Lower lobe of right lung (tissue), 2 donors: Measurements from ENCODE around the gene CCK. TPM values are rescaled to one million over a fixed set of nuclear protein-coding genes. Genes with fewer than 3 reads are reported as not detected.

Experiments
- ATAC-seq, 2 donors: fragments of 200-7000 bp; cut with Tn5 transposase; one replicate each; pipeline ENCODE4 v1.9.1; 2020 to 2022; ENCODE audit warnings: mild to moderate bottlenecking in 2 of 2, moderate library complexity in 2 of 2
- DNase-seq: peaks from one replicate; pipeline ENCODE4 v3.0.0-alpha.2; 2020
- H3K27ac ChIP-seq: fragments of 200-600 bp; one replicate; pipeline ENCODE4 v1.8.0; 2022
- H3K27me3 ChIP-seq: fragments of 200-600 bp; one replicate; pipeline ENCODE4 v1.8.0; 2022; ENCODE audit warnings: low read depth
- H3K36me3 ChIP-seq: fragments of 200-600 bp; one replicate; pipeline ENCODE4 v1.8.0; 2022; ENCODE audit warnings: mild to moderate bottlenecking
- H3K4me1 ChIP-seq: fragments of 200-600 bp; one replicate; pipeline ENCODE4 v1.8.0; 2022
- H3K4me3 ChIP-seq: fragments of 200-600 bp; one replicate; pipeline ENCODE4 v1.8.0; 2022; ENCODE audit warnings: mild to moderate bottlenecking
- H3K9me3 ChIP-seq: fragments of 200-600 bp; one replicate; pipeline ENCODE4 v1.8.0; 2022
- CTCF ChIP-seq: fragments of 200-600 bp; IDR thresholded peaks from one replicate; pipeline ENCODE4 v1.8.0; 2022; ENCODE audit warnings: antibody characterized with exemption, mild to moderate bottlenecking
- intact Hi-C: fragments of 100-400 bp; cut with DNase I; formaldehyde crosslinking; loops from one replicate; pipeline ENCODE4 v1.11.0; 2022
- long read RNA-seq: library from polyadenylated mRNA; unstranded; transcript quantifications from one replicate; pipeline ENCODE4 v2.0.0, GENCODE V29; 2021
- total RNA-seq: library from RNA; stranded (reverse); fragmentation: NEBNext Ultra II Directional; extraction: Animal tissue kit (Norgen Biotek cat#: 25700); gene quantifications from one replicate; pipeline ENCODE4 v1.2.1, GENCODE V29; 2021
- donor health status: DM: no; HTN: yes; CAD: no; lungs with severe emphysema.

Gene CCK
- not detected for total RNA-seq
- long read RNA-seq, partial matches to known transcripts = 2 of 4 reads
- long read RNA-seq, other reads (novel, unspliced or antisense) = 0 of 4 reads

- no peak for ATAC-seq
- H3K36me3 ChIP-seq = no peaks in the 10 kb centered on the region
- peaks cover 16% of the 10 kb centered on the region for H3K4me1 ChIP-seq
- no peak within 1 kb of the TSS for H3K4me3 ChIP-seq
- peaks cover 63% of the 10 kb centered on the region for H3K27me3 ChIP-seq
- no peak for TF ChIP-seq CTCF
- intact Hi-C loops = no loop called here
- DNase-seq = no peak
- no peaks in the 10 kb centered on the region for H3K9me3 ChIP-seq
- no peak within 1 kb of the TSS for H3K27ac ChIP-seq
These were observed at the start of gene CCK for GRCh38 chr3:42266085-42266484. Gene CCK, minus strand, starts transcription at chr3:42266185. Its CDS starts 2,555 bp downstream, at chr3:42263630.

GRCh38 chr3:42314411-42314810, 48.4 kb upstream of the CCK start:
- DNase-seq (no peak), ATAC-seq (no peak)
- H3K27ac ChIP-seq = no peak overlapping the region
- intact Hi-C loops = no loop called here
- no peaks in the 10 kb centered on the region for H3K27me3 ChIP-seq
- no peaks in the 10 kb centered on the region for H3K36me3 ChIP-seq
- H3K4me1 ChIP-seq = no peaks in the 10 kb centered on the region
- no peak for TF ChIP-seq CTCF
- peaks cover 26% of the 10 kb centered on the region for H3K9me3 ChIP-seq
- no peak overlapping the region for H3K4me3 ChIP-seq

GRCh38 chr3:42308651-42309050, 42.7 kb upstream of the CCK start:
- no peaks in the 10 kb centered on the region for H3K27me3 ChIP-seq
- no peak overlapping the region for H3K4me3 ChIP-seq
- H3K36me3 ChIP-seq = no peaks in the 10 kb centered on the region
- DNase-seq (no peak), ATAC-seq (no peak)
- intact Hi-C loops = no loop called here
- no peaks in the 10 kb centered on the region for H3K9me3 ChIP-seq
- TF ChIP-seq CTCF = no peak
- no peaks in the 10 kb centered on the region for H3K4me1 ChIP-seq
- no peak overlapping the region for H3K27ac ChIP-seq

GRCh38 chr3:42306499-42306898, 40.5 kb upstream of the CCK start:
- H3K4me1 ChIP-seq = no peaks in the 10 kb centered on the region
- no peaks in the 10 kb centered on the region for H3K27me3 ChIP-seq
- no peak overlapping the region for H3K4me3 ChIP-seq
- TF ChIP-seq CTCF = no peak
- ATAC-seq (no peak), DNase-seq (no peak)
- intact Hi-C loops = no loop called here
- H3K36me3 ChIP-seq = no peaks in the 10 kb centered on the region
- H3K27ac ChIP-seq = no peak overlapping the region
- H3K9me3 ChIP-seq = no peaks in the 10 kb centered on the region

GRCh38 chr3:42302924-42303634, 37.1 kb upstream of the CCK start:
- Histone ChIP-seq H3K27ac (no peak overlapping the region), H3K36me3 (no peaks in the 10 kb centered on the region), H3K4me3 (no peak overlapping the region), H3K27me3 (no peaks in the 10 kb centered on the region), H3K4me1 (no peaks in the 10 kb centered on the region), H3K9me3 (no peaks in the 10 kb centered on the region)
- no peak for TF ChIP-seq CTCF
- ATAC-seq (no peak), DNase-seq (no peak)
- intact Hi-C loops = no loop called here
